ENCODE results near the gene XRCC1.

DNA sequence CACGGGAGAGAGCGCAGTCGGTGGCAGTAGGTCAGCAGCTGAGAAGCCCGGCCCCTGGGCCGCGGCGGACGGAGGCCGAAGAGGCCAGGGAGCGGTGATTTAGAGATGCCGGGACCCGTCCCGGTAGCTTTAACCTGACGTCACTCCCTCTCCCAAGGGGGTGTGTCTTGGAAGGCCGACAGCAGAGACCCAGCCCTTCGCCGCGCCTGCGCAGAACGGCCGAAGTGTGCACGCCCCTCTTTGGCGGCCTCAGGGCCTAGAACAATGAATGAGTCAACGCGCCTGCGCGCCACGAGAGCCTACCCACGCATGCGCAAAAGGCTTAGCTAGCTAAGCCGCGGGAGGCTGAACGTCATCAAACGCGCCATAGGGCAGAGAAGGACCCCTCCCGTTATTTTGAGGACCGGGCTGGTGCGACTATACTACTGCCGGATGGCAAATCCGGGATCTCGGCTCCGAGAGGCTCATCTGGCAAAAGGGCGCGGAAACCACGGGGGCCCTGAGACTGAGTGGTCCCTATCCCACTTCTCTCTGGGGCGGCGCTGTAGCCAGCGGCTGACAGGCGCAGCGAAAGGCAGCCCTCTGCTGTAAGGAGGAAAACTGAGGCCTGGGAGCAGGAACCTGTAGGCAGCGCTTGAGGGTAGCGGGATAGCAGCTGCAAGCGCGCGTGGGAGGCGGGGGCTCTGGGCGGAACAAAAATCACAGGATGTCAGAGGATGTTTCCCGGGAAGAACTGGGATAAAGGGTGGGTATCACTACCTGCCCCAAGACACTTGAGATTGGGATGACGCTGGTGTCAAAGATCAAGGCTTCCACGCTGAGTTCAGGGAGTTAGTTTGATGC is 20.9 kb upstream of the XRCC1 start, which contains the start of the genes IRGQ and ZNF576:
- TF ChIP-seq, protein P1, sequence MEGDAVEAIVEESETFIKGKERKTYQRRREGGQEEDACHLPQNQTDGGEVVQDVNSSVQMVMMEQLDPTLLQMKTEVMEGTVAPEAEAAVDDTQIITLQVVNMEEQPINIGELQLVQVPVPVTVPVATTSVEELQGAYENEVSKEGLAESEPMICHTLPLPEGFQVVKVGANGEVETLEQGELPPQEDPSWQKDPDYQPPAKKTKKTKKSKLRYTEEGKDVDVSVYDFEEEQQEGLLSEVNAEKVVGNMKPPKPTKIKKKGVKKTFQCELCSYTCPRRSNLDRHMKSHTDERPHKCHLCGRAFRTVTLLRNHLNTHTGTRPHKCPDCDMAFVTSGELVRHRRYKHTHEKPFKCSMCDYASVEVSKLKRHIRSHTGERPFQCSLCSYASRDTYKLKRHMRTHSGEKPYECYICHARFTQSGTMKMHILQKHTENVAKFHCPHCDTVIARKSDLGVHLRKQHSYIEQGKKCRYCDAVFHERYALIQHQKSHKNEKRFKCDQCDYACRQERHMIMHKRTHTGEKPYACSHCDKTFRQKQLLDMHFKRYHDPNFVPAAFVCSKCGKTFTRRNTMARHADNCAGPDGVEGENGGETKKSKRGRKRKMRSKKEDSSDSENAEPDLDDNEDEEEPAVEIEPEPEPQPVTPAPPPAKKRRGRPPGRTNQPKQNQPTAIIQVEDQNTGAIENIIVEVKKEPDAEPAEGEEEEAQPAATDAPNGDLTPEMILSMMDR (IDR thresholded peaks at IDR 0.05; ENCODE audit: low read depth, low read length), result no peak
- no peak for TF ChIP-seq EZH2phosphoT487 (IDR thresholded peaks at IDR 0.05; ENCODE audit: low read depth)
